ENCODE data around the gene FAM161A.
"Not testable (repeated sequence)": the region's sequence is repeated elsewhere in the genome, so short reads cannot be mapped to it uniquely, and the experiment has no call there.

FAM161A gene

DNA sequence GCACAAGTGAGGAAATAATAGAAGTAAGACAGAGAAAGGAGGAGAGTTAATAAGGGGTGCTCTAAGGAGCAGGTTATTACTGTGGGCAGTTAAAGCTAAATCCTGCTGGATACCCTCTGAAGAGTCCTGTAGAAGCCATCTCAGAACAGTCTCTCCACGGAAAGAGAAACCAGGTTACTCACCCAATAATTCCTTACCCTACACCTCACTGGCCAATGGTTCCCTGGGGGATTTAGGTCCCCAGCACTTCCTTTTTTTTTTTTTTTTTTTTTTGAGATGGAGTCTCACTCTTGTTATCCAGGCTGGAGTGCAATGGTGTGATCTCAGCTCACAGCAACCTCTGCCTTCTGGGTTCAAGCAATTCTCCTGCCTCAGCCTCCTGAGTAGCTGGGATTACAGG, 43.7 kb downstream of the FAM161A start:
- H3K27me3 Mint-ChIP-seq, H3K4me3 Mint-ChIP-seq: not testable (repeated sequence)
- ATAC-seq: peak; percentile 39

DNA sequence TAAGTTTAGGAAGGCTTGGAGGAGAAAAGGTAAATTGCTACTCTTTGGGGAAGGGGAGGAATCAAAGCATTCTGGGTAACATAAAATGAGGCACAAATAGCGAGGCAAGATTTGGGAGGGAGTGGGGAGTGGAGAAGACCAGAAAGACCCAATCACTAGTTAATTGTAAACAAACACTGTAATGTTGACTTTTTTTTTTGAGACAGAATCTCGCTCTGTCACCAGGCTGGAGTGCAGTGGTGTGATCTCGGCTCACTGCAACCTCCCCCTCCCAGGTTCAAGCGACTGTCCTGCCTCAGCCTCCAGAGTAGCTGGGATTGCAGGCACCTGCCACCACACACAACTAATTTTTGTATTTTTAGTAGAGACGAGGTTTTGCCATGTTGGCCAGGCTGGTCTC, 45.2 kb downstream of the FAM161A start:
- H3K9me3 Mint-ChIP-seq, H3K27ac Mint-ChIP-seq, ATAC-seq: not testable (repeated sequence)

More for the DNA sequence above, 43.7 kb downstream of the FAM161A start:
- H3K4me1 Mint-ChIP-seq: peaks cover 16% of the 10 kb centered on the region
- not testable (repeated sequence) for H3K36me3 Mint-ChIP-seq, H3K9me3 Mint-ChIP-seq, H3K27ac Mint-ChIP-seq

GRCh38 chr2:61807036-61807757, 46.7 kb downstream of the FAM161A start:
- no peak for ATAC-seq
- H3K4me1 Mint-ChIP-seq: peaks cover 16% of the 10 kb centered on the region
- H3K9me3 Mint-ChIP-seq: no peaks in the 10 kb centered on the region
- peak overlapping the region; percentile 25 for H3K27ac Mint-ChIP-seq
- H3K4me3 Mint-ChIP-seq: no peak overlapping the region
- no peaks in the 10 kb centered on the region for H3K36me3 Mint-ChIP-seq
- H3K27me3 Mint-ChIP-seq: peaks cover 11% of the 10 kb centered on the region

More for the DNA sequence above, 45.2 kb downstream of the FAM161A start:
- H3K4me1 Mint-ChIP-seq: peaks cover 16% of the 10 kb centered on the region
- H3K4me3 Mint-ChIP-seq, H3K27me3 Mint-ChIP-seq, H3K36me3 Mint-ChIP-seq: not testable (repeated sequence)

DNA sequence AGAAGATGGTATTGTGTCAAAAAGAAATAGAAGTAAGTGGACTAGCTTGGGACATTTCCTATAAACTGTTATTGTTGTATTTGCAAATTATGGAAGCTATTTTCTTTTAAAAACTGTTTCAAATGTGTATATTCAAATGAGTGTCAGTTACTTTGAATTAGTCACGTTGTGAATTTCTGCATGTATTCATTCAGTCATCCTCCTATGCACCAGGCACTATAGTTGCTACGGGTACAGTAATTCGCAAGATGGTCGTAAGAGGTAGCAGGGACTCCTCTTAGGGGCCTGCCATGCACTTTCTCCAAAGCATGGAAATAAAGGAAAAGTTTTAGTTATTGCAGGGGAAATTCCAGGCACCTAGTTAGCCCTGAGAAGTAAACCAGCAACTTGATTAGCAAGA, 51.3 kb downstream of the FAM161A start:
- H3K9me3 Mint-ChIP-seq: no peaks in the 10 kb centered on the region
- H3K27ac Mint-ChIP-seq: no peak overlapping the region
- peaks cover 26% of the 10 kb centered on the region for H3K27me3 Mint-ChIP-seq
- peaks cover 7% of the 10 kb centered on the region for H3K4me1 Mint-ChIP-seq
- H3K36me3 Mint-ChIP-seq: no peaks in the 10 kb centered on the region
- ATAC-seq: no peak
- no peak overlapping the region for H3K4me3 Mint-ChIP-seq

- H3K36me3 Mint-ChIP-seq: no peaks in the 10 kb centered on the region
- no peak overlapping the region for H3K4me3 Mint-ChIP-seq
- no peaks in the 10 kb centered on the region for H3K4me1 Mint-ChIP-seq
- no peak overlapping the region for H3K27ac Mint-ChIP-seq
- no peak for ATAC-seq
- peaks cover 17% of the 10 kb centered on the region for H3K27me3 Mint-ChIP-seq
- no peaks in the 10 kb centered on the region for H3K9me3 Mint-ChIP-seq
Observed at GRCh38 chr2:61799099-61799498, 54.8 kb downstream of the FAM161A start.

GRCh38 chr2:61797446-61797845, 56.4 kb downstream of the FAM161A start:
- H3K4me3 Mint-ChIP-seq, H3K9me3 Mint-ChIP-seq, H3K27ac Mint-ChIP-seq, H3K36me3 Mint-ChIP-seq, H3K4me1 Mint-ChIP-seq, ATAC-seq: not testable (repeated sequence)
- peaks cover 16% of the 10 kb centered on the region for H3K27me3 Mint-ChIP-seq

DNA sequence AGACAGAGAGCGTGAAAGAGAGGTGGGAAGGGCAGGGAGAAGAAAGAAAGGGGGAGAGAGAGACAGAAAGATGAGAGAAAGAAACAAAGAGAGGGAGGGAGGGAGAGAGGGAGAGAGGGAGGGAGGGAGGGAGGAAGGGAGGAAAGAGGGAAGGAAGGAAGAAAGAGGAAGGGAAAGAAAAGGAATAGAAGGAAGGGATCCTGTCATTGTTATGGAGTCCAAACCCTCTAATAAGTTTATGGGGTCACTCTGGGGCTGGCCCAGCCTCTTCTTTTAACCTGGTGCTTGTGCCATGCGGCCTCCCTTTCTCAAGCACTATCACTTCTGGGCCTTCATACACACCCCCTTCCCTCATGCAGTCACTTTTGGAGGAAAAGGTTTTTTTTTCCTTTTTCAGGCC, 58.5 kb downstream of the FAM161A start:
- Mint-ChIP-seq H3K27me3 (peaks cover 6% of the 10 kb centered on the region), H3K4me3 (no peak overlapping the region), H3K27ac (no peak overlapping the region), H3K36me3 (no peaks in the 10 kb centered on the region), H3K9me3 (no peaks in the 10 kb centered on the region), H3K4me1 (peaks cover 7% of the 10 kb centered on the region)
- ATAC-seq: no peak

- Mint-ChIP-seq H3K36me3 (no peaks in the 10 kb centered on the region), H3K9me3 (no peaks in the 10 kb centered on the region), H3K27me3 (no peaks in the 10 kb centered on the region), H3K4me3 (peak overlapping the region; percentile 72), H3K4me1 (peaks cover 7% of the 10 kb centered on the region), H3K27ac (peak overlapping the region; percentile 48)
- ATAC-seq: peak; percentile 92
Observed at GRCh38 chr2:61793389-61793836, 60.4 kb downstream of the FAM161A start.

DNA sequence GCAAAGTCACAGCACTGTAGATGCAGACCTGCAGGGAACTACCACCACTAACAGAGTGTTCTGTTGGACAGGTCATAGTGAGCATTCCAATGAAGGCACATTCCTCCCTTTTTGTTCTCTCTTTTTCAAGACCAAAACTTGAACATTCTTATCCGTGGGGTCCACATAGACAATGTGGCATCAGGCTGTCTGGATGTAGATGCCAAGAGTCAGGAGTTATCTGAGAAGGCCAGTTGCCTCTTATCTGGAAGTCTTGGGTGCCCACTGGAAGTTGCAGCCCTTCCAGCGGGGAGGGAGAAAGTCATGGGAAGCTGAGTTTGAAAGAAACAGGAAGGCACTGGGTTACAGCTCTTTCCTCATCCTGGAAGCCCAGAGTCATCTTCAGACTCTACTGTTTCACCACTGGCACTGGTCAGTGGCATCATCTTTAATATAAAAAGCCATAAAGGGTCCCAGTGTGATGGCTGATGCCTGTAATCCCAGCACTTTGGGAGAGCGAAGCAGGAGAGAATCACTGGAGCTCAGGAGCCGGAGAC, 61.4 kb downstream of the FAM161A start:
- ATAC-seq: no peak
- H3K4me1 Mint-ChIP-seq: peaks cover 7% of the 10 kb centered on the region
- H3K27me3 Mint-ChIP-seq: no peaks in the 10 kb centered on the region
- H3K9me3 Mint-ChIP-seq: no peaks in the 10 kb centered on the region
- H3K4me3 Mint-ChIP-seq: no peak overlapping the region
- no peaks in the 10 kb centered on the region for H3K36me3 Mint-ChIP-seq
- no peak overlapping the region for H3K27ac Mint-ChIP-seq

DNA sequence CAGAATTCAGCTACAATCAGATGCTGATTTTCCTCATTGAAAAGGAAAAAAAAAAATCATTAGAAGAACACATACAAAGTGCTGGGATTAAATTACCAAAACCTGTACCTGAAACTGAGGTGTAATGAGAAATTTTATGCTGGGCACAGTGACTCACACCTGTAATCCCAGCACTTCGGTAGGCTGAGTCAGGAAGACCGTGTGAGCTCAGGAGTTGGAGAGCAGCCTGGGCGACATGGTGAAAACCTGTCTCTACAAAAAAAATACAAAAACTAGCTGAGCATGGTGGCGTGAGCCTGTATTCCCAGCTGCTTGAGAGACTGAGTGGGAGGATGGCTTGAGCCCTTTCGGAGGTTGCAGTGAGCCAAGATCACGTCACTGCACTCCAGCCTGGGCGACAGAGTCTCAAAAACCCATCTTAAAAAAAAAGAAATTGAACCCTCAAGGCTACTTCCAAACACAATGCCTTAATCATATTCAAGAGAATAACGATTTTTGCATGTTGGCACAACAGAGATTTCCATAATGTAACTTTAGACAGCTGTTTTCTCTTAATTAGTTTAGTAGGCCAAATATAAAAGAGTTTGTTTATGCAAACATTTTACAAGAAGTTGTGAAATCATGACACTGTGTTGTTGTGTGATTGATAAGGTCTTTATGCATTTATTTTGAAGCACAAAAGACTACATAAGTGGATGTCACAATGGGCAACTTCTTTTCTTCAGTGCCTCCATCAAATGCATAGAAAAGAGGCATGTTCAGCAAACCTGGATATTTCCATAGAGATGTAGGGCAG, 63.9 kb downstream of the FAM161A start:
- ATAC-seq: no peak
- H3K4me3 Mint-ChIP-seq: no peak overlapping the region
- no peaks in the 10 kb centered on the region for H3K36me3 Mint-ChIP-seq

GRCh38 chr2:61787941-61788563, 65.8 kb downstream of the FAM161A start:
- Mint-ChIP-seq H3K27me3 (no peaks in the 10 kb centered on the region), H3K4me3 (no peak overlapping the region), H3K36me3 (no peaks in the 10 kb centered on the region), H3K27ac (peak overlapping the region; percentile 3), H3K4me1 (peaks cover under 1% of the 10 kb centered on the region), H3K9me3 (no peaks in the 10 kb centered on the region)
- no peak for ATAC-seq

More for the DNA sequence above, 63.9 kb downstream of the FAM161A start:
- H3K4me1 Mint-ChIP-seq: peaks cover 7% of the 10 kb centered on the region
- H3K27ac Mint-ChIP-seq: no peak overlapping the region
- H3K9me3 Mint-ChIP-seq: no peaks in the 10 kb centered on the region
- H3K27me3 Mint-ChIP-seq: no peaks in the 10 kb centered on the region

GRCh38 chr2:61786876-61787275, 67.0 kb downstream of the FAM161A start:
- ATAC-seq: no peak
- Mint-ChIP-seq H3K4me3 (no peak overlapping the region), H3K9me3 (no peaks in the 10 kb centered on the region), H3K4me1 (no peaks in the 10 kb centered on the region), H3K36me3 (no peaks in the 10 kb centered on the region), H3K27ac (no peak overlapping the region), H3K27me3 (no peaks in the 10 kb centered on the region)

GRCh38 chr2:61785583-61785982, 68.3 kb downstream of the FAM161A start:
- Mint-ChIP-seq H3K27ac (no peak overlapping the region), H3K27me3 (peaks cover 4% of the 10 kb centered on the region), H3K4me1 (no peaks in the 10 kb centered on the region), H3K9me3 (peaks cover 4% of the 10 kb centered on the region), H3K36me3 (peaks cover 4% of the 10 kb centered on the region), H3K4me3 (no peak overlapping the region)
- no peak for ATAC-seq

DNA sequence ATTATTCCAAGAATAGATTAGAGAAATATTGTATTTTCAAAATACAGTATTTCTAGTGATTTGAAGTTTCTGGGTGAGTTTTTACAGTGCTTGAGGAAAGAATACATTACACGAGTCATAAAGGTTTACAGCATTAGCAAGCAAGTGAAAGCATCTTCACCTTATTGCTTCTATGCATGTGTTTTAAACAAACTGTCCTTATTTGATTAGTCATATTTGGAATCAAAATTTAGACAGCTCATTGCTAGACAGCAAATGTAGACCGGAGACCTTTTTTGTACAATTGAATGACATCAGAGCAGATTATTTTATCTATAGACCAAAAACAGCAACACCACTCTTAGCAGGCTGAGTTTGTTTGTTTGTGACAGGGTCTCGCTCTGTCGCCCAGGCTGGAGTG, 69.2 kb downstream of the FAM161A start:
- no peak for ATAC-seq
- peaks cover 10% of the 10 kb centered on the region for H3K27me3 Mint-ChIP-seq
- no peak overlapping the region for H3K27ac Mint-ChIP-seq
- no peak overlapping the region for H3K4me3 Mint-ChIP-seq
- no peaks in the 10 kb centered on the region for H3K4me1 Mint-ChIP-seq
- peaks cover 10% of the 10 kb centered on the region for H3K9me3 Mint-ChIP-seq
- peaks cover 12% of the 10 kb centered on the region for H3K36me3 Mint-ChIP-seq

- Mint-ChIP-seq H3K36me3 (peaks cover 12% of the 10 kb centered on the region), H3K4me1 (peaks cover 12% of the 10 kb centered on the region), H3K27ac (peak overlapping the region; percentile 91), H3K9me3 (peaks cover 10% of the 10 kb centered on the region), H3K27me3 (peaks cover 10% of the 10 kb centered on the region), H3K4me3 (peak overlapping the region; percentile 52)
- peak; percentile 87 for ATAC-seq
Observed at GRCh38 chr2:61775956-61776570, 77.8 kb downstream of the FAM161A start.

Measured in stimulated activated memory B cell treated with anti-CD40 and anti-IgM and Interleukin-4, amounts not matched to agents 10 μg/mL and 1 μg/mL and 100 μg/mL, for 72 hours (primary cell).